Keratinocyte (primary cell): ENCODE results near the gene MEAK7. TPM values are rescaled to one million over a fixed set of nuclear protein-coding genes. Genes with fewer than 3 reads are reported as not detected.

Source experiments
- DNase-seq: peaks from one replicate; pipeline ENCODE4 v3.0.0-alpha.2; 2011; ENCODE audit warnings: low read depth, missing footprints, low spot score
- FAIRE-seq: peaks from 2 replicates; lab custom pipeline; 2011; peaks lifted over from hg19 to GRCh38; lab: Jason Lieb, UNC
- H2AFZ ChIP-seq: 2 replicates; pipeline ENCODE4 v1.6.0; 2012; ENCODE audit warnings: low read length, control low read depth, inconsistent platforms; ENCODE audit not compliant: control insufficient read depth
- H3K27ac ChIP-seq: 2 replicates; pipeline ENCODE4 v1.5.1; 2011; ENCODE audit warnings: low read length; ENCODE audit not compliant: control insufficient read depth, insufficient read depth
- H3K27me3 ChIP-seq: 3 replicates; pipeline ENCODE4 v1.6.0; 2011; ENCODE audit warnings: low read length; ENCODE audit not compliant: control insufficient read depth, insufficient read depth; ENCODE audit errors: extremely low read depth
- H3K36me3 ChIP-seq, 2 experiments: 2 replicates in 1 of 2; 3 replicates in 1 of 2; pipeline ENCODE4 v1.5.1; 2011; ENCODE audit warnings: low read length in 2 of 2, mild to moderate bottlenecking in 1 of 2; ENCODE audit not compliant: control insufficient read depth in 2 of 2, insufficient read depth in 2 of 2; ENCODE audit errors: extremely low read depth in 1 of 2
- H3K4me1 ChIP-seq: 3 replicates; pipeline ENCODE4 v1.5.1; 2011; ENCODE audit warnings: low read length; ENCODE audit not compliant: control insufficient read depth, insufficient read depth; ENCODE audit errors: extremely low read depth
- H3K4me2 ChIP-seq: 3 replicates; pipeline ENCODE4 v1.6.0; 2011; ENCODE audit warnings: low read depth, low read length; ENCODE audit not compliant: control insufficient read depth, insufficient read depth; ENCODE audit errors: extremely low read depth
- H3K4me3 ChIP-seq, 3 experiments: fragments of 200-600 bp in 1 of 3; sonication (generic) in 1 of 3; 2 replicates in 2 of 3; 3 replicates in 1 of 3; pipeline ENCODE4 v1.5.1; 2011 to 2016; ENCODE audit warnings: low read length in 3 of 3, mild to moderate bottlenecking in 3 of 3, control low read depth in 2 of 3, inconsistent platforms in 1 of 3, low read depth in 1 of 3, mixed read lengths in 1 of 3, mixed run types in 1 of 3, moderate library complexity in 1 of 3; ENCODE audit not compliant: control insufficient read depth in 2 of 3, insufficient read depth in 2 of 3; ENCODE audit errors: extremely low read depth in 1 of 3
- H3K79me2 ChIP-seq: 2 replicates; pipeline ENCODE4 v1.6.0; 2012; ENCODE audit warnings: low read length; ENCODE audit not compliant: control insufficient read depth, insufficient read depth
- H3K9ac ChIP-seq: 3 replicates; pipeline ENCODE4 v1.6.0; 2011; ENCODE audit warnings: low read length; ENCODE audit not compliant: control insufficient read depth, insufficient read depth; ENCODE audit errors: extremely low read depth
- H3K9me1 ChIP-seq: 3 replicates; pipeline ENCODE4 v1.6.0; 2011; ENCODE audit warnings: low read length; ENCODE audit not compliant: control insufficient read depth, insufficient read depth; ENCODE audit errors: extremely low read depth
- H3K9me3 ChIP-seq: 2 replicates; pipeline ENCODE4 v1.5.1; 2012; ENCODE audit warnings: low read depth, low read length; ENCODE audit not compliant: control insufficient read depth
- H4K20me1 ChIP-seq: 3 replicates; pipeline ENCODE4 v1.6.0; 2011; ENCODE audit warnings: low read length; ENCODE audit not compliant: control insufficient read depth, insufficient read depth; ENCODE audit errors: extremely low read depth
- EZH2 ChIP-seq: IDR thresholded peaks from one replicate; pipeline ENCODE4 v1.6.1; 2012; ENCODE audit warnings: inconsistent platforms, mild to moderate bottlenecking, low read length, moderate library complexity
- dilution Hi-C: fragments of 300-500 bp; cut with MboI; formaldehyde crosslinking; loops from one replicate; pipeline ENCODE4 v1.7.0; 2020; ENCODE audit warnings: low sequenced_read_pairs; ENCODE audit not compliant: extremely low pct_ligation_motif_present
- polyA plus RNA-seq, 5 experiments: library from polyadenylated mRNA; depleted of rRNA in 3 of 5; stranded (reverse) in 3 of 5; stranded (forward) in 1 of 5; unstranded in 1 of 5; fragments of >200 nt; gene quantifications; 1 replicate in 1 of 5; 2 replicates in 3 of 5; 3 replicates in 1 of 5; pipeline versions ENCODE4 v1.2.1 to v1.2.3, GENCODE V29; 2011 to 2012; ENCODE audit warnings: missing spikeins in 2 of 5, low read depth in 1 of 5, low replicate concordance in 1 of 5
- TF ChIP-seq, protein P1 (sequence below), 3 experiments: IDR thresholded peaks in 1 of 3; conservative IDR thresholded peaks in 1 of 3; optimal IDR thresholded peaks in 1 of 3; 2 replicates in 2 of 3; 3 replicates in 1 of 3; pipeline versions ENCODE3 to v1.5.1; 2011; ENCODE audit warnings: low read length in 3 of 3, mild to moderate bottlenecking in 3 of 3, moderate library complexity in 2 of 3, control low read depth in 1 of 3, inconsistent platforms in 1 of 3; ENCODE audit not compliant: insufficient read depth in 2 of 3; ENCODE audit errors: extremely low read depth in 1 of 3

MEAK7 gene
- polyA plus RNA-seq, 1 donor (not counting 4 experiments of a cell fraction or from before 2014, with no cell fraction given), result 81.0 TPM

DNA sequence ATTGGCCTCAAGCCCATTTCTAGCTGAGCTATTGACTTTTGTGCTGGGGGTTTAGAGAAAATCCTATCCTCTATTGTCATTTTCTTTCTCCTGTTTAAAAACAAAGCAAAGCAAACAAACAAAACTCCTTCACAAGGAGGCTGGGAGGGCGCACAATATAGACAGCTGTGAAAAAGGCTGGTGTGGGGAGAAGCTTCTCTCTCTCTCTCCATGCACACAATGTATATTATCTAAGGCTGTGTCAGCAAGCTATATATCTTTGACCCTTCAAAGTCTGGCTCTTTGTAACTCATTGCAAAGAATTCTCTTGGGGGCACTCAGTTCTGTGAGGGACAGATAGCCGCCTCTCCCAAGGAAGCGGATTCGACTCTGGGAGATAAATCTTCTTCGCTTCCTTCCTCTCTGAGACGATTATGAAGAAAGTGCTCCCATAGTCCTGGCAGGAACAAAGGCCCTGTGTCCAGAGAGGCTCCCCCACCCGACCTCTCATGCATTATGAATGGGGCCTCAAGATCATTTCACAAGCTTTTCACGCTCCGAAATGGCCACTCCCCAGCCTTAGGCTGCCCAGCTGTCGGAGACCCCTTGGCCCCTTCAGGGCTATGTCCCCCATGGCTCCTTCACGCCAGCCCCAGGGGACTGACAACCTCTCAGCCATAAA is 33.2 kb upstream of the MEAK7 start:
- H3K9me1 ChIP-seq, result no peaks in the 10 kb centered on the region
- no peak overlapping the region for H3K9ac ChIP-seq
- H3K4me3 ChIP-seq, result no peak overlapping the region
- no peak overlapping the region for H3K4me2 ChIP-seq
- no peaks in the 10 kb centered on the region for H3K79me2 ChIP-seq
- DNase-seq (no peak), FAIRE-seq (no peak)
- no peaks in the 10 kb centered on the region for H4K20me1 ChIP-seq
- dilution Hi-C loops, result no loop called here
- peaks cover 3% of the 10 kb centered on the region for H3K27me3 ChIP-seq
- TF ChIP-seq EZH2, result no peak
- TF ChIP-seq, protein P1, sequence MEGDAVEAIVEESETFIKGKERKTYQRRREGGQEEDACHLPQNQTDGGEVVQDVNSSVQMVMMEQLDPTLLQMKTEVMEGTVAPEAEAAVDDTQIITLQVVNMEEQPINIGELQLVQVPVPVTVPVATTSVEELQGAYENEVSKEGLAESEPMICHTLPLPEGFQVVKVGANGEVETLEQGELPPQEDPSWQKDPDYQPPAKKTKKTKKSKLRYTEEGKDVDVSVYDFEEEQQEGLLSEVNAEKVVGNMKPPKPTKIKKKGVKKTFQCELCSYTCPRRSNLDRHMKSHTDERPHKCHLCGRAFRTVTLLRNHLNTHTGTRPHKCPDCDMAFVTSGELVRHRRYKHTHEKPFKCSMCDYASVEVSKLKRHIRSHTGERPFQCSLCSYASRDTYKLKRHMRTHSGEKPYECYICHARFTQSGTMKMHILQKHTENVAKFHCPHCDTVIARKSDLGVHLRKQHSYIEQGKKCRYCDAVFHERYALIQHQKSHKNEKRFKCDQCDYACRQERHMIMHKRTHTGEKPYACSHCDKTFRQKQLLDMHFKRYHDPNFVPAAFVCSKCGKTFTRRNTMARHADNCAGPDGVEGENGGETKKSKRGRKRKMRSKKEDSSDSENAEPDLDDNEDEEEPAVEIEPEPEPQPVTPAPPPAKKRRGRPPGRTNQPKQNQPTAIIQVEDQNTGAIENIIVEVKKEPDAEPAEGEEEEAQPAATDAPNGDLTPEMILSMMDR (optimal IDR thresholded peaks at IDR 0.05 in 1 of 3, IDR thresholded peaks at IDR 0.05 in 1 of 3, conservative IDR thresholded peaks at IDR 0.05 in 1 of 3; ENCODE audit: extremely low read depth in 1 of 3, insufficient read depth in 2 of 3, low read length in 3 of 3), result no peak
- H3K27ac ChIP-seq, result no peak overlapping the region
- H3K9me3 ChIP-seq, result no peaks in the 10 kb centered on the region
- no peaks in the 10 kb centered on the region for H3K36me3 ChIP-seq
- no peak overlapping the region for H2AFZ ChIP-seq
- H3K4me1 ChIP-seq, result peaks cover 7% of the 10 kb centered on the region

GRCh38 chr16:84535851-84536250 is 31.4 kb upstream of the MEAK7 start:
- no peaks in the 10 kb centered on the region for H3K79me2 ChIP-seq
- no peak overlapping the region for H3K27ac ChIP-seq
- no peaks in the 10 kb centered on the region for H3K9me1 ChIP-seq
- peaks cover 20% of the 10 kb centered on the region for H3K4me1 ChIP-seq
- H3K9me3 ChIP-seq, result no peaks in the 10 kb centered on the region
- H3K36me3 ChIP-seq, result no peaks in the 10 kb centered on the region
- no peaks in the 10 kb centered on the region for H4K20me1 ChIP-seq
- dilution Hi-C loops, result no loop called here
- no peak overlapping the region for H3K9ac ChIP-seq
- no peak overlapping the region for H3K4me3 ChIP-seq
- H3K27me3 ChIP-seq, result peaks cover 3% of the 10 kb centered on the region
- no peak for DNase-seq
- no peak overlapping the region for H3K4me2 ChIP-seq
- no peak for TF ChIP-seq EZH2
- TF ChIP-seq, protein P1 (optimal IDR thresholded peaks at IDR 0.05 in 1 of 3, IDR thresholded peaks at IDR 0.05 in 1 of 3, conservative IDR thresholded peaks at IDR 0.05 in 1 of 3; ENCODE audit: extremely low read depth in 1 of 3, insufficient read depth in 2 of 3, low read length in 3 of 3), result no peak
- FAIRE-seq, result no peak
- no peak overlapping the region for H2AFZ ChIP-seq
